GM21717 (cell line): ENCODE data around the gene G6PD.
"Not testable (repeated sequence)": the region's sequence is repeated elsewhere in the genome, so short reads cannot be mapped to it uniquely, and the experiment has no call there.

Experiments used
- ATAC-seq: cut with Tn5 transposase; IDR thresholded peaks from one replicate; pipeline ENCODE4 v1.9.1; 2021; ENCODE audit warnings: mild to moderate bottlenecking, moderate library complexity; ENCODE audit not compliant: unreplicated experiment

The G6PD gene

GRCh38 chrX:154545673-154546274, 872 bp downstream of the G6PD start:
- no peak for ATAC-seq

GRCh38 chrX:154542723-154543424, 3.8 kb downstream of the G6PD start:
- no peak for ATAC-seq

GRCh38 chrX:154541896-154542722, 4.5 kb downstream of the G6PD start:
- ATAC-seq: no peak

GRCh38 chrX:154541589-154541895, 5.1 kb downstream of the G6PD start:
- no peak for ATAC-seq

- ATAC-seq: no peak
Observed at GRCh38 chrX:154540897-154541535, 5.6 kb downstream of the G6PD start.

GRCh38 chrX:154540365-154540764, 6.3 kb downstream of the G6PD start:
- not testable (repeated sequence) for ATAC-seq

- no peak for ATAC-seq
Observed at GRCh38 chrX:154539077-154539476, 7.6 kb downstream of the G6PD start.

GRCh38 chrX:154535892-154536291, 10.8 kb downstream of the G6PD start:
- ATAC-seq: no peak

- ATAC-seq: peak; percentile 87
Observed at GRCh38 chrX:154534526-154535322, 11.9 kb downstream of the G6PD start.

GRCh38 chrX:154532690-154533089, 14.0 kb downstream of the G6PD start:
- ATAC-seq: no peak

GRCh38 chrX:154531626-154532025, 15.0 kb downstream of the G6PD start:
- ATAC-seq: no peak

GRCh38 chrX:154530286-154530685, 16.4 kb downstream of the G6PD start:
- ATAC-seq: no peak

GRCh38 chrX:154529206-154529612, 17.4 kb downstream of the G6PD start:
- no peak for ATAC-seq

GRCh38 chrX:154526901-154527675, 19.6 kb downstream of the G6PD start:
- peak; percentile 68 for ATAC-seq

- ATAC-seq: no peak
Observed at GRCh38 chrX:154525606-154526490, 20.8 kb downstream of the G6PD start.

- ATAC-seq: no peak
Observed at GRCh38 chrX:154519389-154519788, 27.3 kb downstream of the G6PD start.

- ATAC-seq: no peak
Observed at GRCh38 chrX:154517101-154517781, 29.4 kb downstream of the G6PD start.

- ATAC-seq: no peak
Observed at GRCh38 chrX:154516656-154517100, 30.0 kb downstream of the G6PD start.
